ENCODE data around the gene HACL1.

DNA sequence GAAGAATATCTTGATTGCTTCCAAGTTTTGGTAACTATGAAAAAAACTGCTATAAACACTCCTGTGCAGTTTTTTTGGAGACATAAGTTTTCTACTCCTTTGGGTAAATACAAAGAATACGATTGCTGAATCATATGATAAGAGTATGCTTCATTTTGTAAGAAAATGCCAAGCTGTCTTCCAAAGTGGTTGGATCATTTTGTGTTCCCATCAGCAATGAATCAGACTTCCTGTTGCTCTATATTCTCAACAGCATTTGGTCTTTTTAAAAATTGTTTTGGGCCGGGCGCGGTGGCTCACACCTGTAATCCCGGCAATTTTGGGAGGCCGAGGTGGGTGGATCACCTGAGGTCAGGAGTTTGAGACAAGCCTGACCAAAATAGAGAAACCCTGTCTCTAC is 14.7 kb upstream of the HACL1 start:
- TF ChIP-seq POLR2A (IDR thresholded peaks at IDR 0.05) = no peak
- TF ChIP-seq POLR2AphosphoS5 (IDR thresholded peaks at IDR 0.05) = no peak
